ENCODE data around the gene ZDHHC24. TPM values are rescaled to one million over a fixed set of nuclear protein-coding genes. Genes with fewer than 3 reads are reported as not detected.
"Not testable (repeated sequence)": the region's sequence is repeated elsewhere in the genome, so short reads cannot be mapped to it uniquely, and the experiment has no call there.

ZDHHC24 gene
- total and polyA plus RNA-seq, 2 donors from 2014 or later = 13.2 to 18.7 TPM

GRCh38 chr11:66546368-66546965 is 619 bp upstream of the ZDHHC24 start, which contains the start of gene ACTN3:
ACTN3 (plus strand) TSS chr11:66546903; CDS start chr11:66546938, 35 bp downstream.
- FAIRE-seq = no peak
- H3K27ac ChIP-seq (ENCODE audit: low read depth in 2 of 2, low read length in 2 of 2) = no peak within 1 kb of the TSS
- H3K9me3 ChIP-seq (ENCODE audit: control insufficient read depth in 2 of 3, insufficient read depth in 1 of 3, low read length in 3 of 3) = no peaks in the 10 kb centered on the region
- TF ChIP-seq CTCF (IDR thresholded peaks at IDR 0.05; ENCODE audit: borderline replicate concordance, extremely low read depth, insufficient read depth) = no peak
- peaks cover 0 to 2% (median 0%) of the 10 kb centered on the region in 3 donors for H3K36me3 ChIP-seq (ENCODE audit: control insufficient read depth in 2 of 3, insufficient read depth in 3 of 3, low read length in 3 of 3)
- H3K4me1 ChIP-seq (ENCODE audit: control insufficient read depth in 2 of 3, insufficient read depth in 2 of 3, low read depth in 1 of 3, low read length in 3 of 3) = peaks cover 0 to 9% (median 4%) of the 10 kb centered on the region in 3 donors
- H3K27me3 ChIP-seq (ENCODE audit: control insufficient read depth, insufficient read depth, low read length) = no peaks in the 10 kb centered on the region
- DNase-seq = peak in 3 of 5 donors; percentile 27 to 80 (median 71)
- H3K9ac ChIP-seq (ENCODE audit: low read length in 3 of 3) = peak within 1 kb of the TSS in 2 of 3 donors; percentile 67 to 69
- H3K4me3 ChIP-seq (ENCODE audit: low read length in 3 of 3) = peak within 1 kb of the TSS; percentile 14 to 77 (median 69)
- intact Hi-C loops (cut with DNase I) = no loop called here

DNA sequence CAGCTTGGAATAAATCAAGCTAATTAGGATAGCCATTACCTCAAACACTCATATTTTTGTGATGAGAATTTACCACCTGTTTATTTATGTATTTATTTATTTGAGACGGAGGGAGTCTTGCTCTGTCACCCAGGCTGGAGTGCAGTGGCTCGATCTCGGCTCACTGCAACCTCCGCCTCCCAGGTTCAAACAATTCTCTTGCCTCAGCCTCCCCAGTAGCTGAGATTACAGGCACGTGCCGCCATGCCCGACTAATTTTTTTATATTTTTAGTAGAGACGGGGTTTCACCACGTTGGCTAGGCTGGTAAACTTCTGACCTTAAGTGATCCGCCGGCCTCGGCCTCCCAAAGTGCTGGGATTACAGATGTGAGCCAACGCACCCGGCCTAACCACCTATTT is 896 bp downstream of the ZDHHC24 start:
- H3K27me3 ChIP-seq (ENCODE audit: control insufficient read depth, insufficient read depth, low read length); intact Hi-C loops (cut with DNase I); FAIRE-seq; H3K27ac ChIP-seq (ENCODE audit: low read depth in 2 of 2, low read length in 2 of 2); H3K9me3 ChIP-seq (ENCODE audit: control insufficient read depth in 2 of 3, insufficient read depth in 1 of 3, low read length in 3 of 3); DNase-seq; H3K4me1 ChIP-seq (ENCODE audit: control insufficient read depth in 2 of 3, insufficient read depth in 2 of 3, low read depth in 1 of 3, low read length in 3 of 3); H3K36me3 ChIP-seq (ENCODE audit: control insufficient read depth in 2 of 3, insufficient read depth in 3 of 3, low read length in 3 of 3): not testable (repeated sequence)
- Histone ChIP-seq H3K9ac (ENCODE audit: low read length in 3 of 3) (peak overlapping the region in 1 of 3 donors; percentile 69), H3K4me3 (ENCODE audit: low read length in 3 of 3) (peak overlapping the region in 2 of 3 donors; percentile 69 to 77)

GRCh38 chr11:66543263-66544107 is 2.4 kb downstream of the ZDHHC24 start:
- Histone ChIP-seq H3K27ac (ENCODE audit: low read depth in 2 of 2, low read length in 2 of 2) (no peak overlapping the region), H3K27me3 (ENCODE audit: control insufficient read depth, insufficient read depth, low read length) (no peaks in the 10 kb centered on the region), H3K36me3 (ENCODE audit: control insufficient read depth in 2 of 3, insufficient read depth in 3 of 3, low read length in 3 of 3) (peaks cover 0 to 2% (median 0%) of the 10 kb centered on the region in 3 donors), H3K9ac (ENCODE audit: low read length in 3 of 3) (no peak overlapping the region), H3K4me3 (ENCODE audit: low read length in 3 of 3) (no peak overlapping the region), H3K9me3 (ENCODE audit: control insufficient read depth in 2 of 3, insufficient read depth in 1 of 3, low read length in 3 of 3) (no peaks in the 10 kb centered on the region), H3K4me1 (ENCODE audit: control insufficient read depth in 2 of 3, insufficient read depth in 2 of 3, low read depth in 1 of 3, low read length in 3 of 3) (peaks cover 0 to 9% (median 4%) of the 10 kb centered on the region in 3 donors)
- TF ChIP-seq CTCF (IDR thresholded peaks at IDR 0.05; ENCODE audit: borderline replicate concordance, extremely low read depth, insufficient read depth) = peak; percentile 32
- no peak for FAIRE-seq
- DNase-seq = peak; percentile 81 to 89 (median 86)
- intact Hi-C loops (cut with DNase I) = no loop called here

DNA sequence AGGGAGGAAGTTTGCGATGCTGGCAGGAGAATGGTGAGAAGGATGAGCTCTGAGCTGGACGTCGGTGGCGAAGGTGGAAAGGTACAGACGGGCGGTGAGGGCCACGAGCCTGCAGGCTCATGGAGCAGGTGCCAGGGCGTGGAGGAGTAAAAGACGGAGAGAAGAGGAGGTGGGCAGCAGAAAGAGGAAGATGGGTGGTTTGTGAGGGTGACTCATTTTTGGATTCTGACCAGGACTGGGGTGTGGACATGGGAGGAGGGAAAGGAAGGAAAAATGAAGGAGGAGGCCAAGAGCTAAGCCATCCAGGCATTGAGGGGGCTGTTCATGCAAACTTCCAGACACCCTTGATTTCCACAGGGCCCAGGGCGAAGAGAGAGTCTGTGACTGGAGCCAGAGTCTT is 3.5 kb downstream of the ZDHHC24 start:
- no peaks in the 10 kb centered on the region for H3K27me3 ChIP-seq (ENCODE audit: control insufficient read depth, insufficient read depth, low read length)
- H3K9ac ChIP-seq (ENCODE audit: low read length in 3 of 3) = no peak overlapping the region
- H3K4me3 ChIP-seq (ENCODE audit: low read length in 3 of 3) = no peak overlapping the region
- H3K36me3 ChIP-seq (ENCODE audit: control insufficient read depth in 2 of 3, insufficient read depth in 3 of 3, low read length in 3 of 3) = peaks cover 0 to 2% (median 0%) of the 10 kb centered on the region in 3 donors
- H3K9me3 ChIP-seq (ENCODE audit: control insufficient read depth in 2 of 3, insufficient read depth in 1 of 3, low read length in 3 of 3) = no peaks in the 10 kb centered on the region
- intact Hi-C loops (cut with DNase I) = no loop called here
- TF ChIP-seq CTCF (IDR thresholded peaks at IDR 0.05; ENCODE audit: borderline replicate concordance, extremely low read depth, insufficient read depth) = no peak
- peaks cover 0 to 9% (median 4%) of the 10 kb centered on the region in 3 donors for H3K4me1 ChIP-seq (ENCODE audit: control insufficient read depth in 2 of 3, insufficient read depth in 2 of 3, low read depth in 1 of 3, low read length in 3 of 3)
- no peak overlapping the region for H3K27ac ChIP-seq (ENCODE audit: low read depth in 2 of 2, low read length in 2 of 2)
- no peak for DNase-seq
- no peak for FAIRE-seq

Measured in kidney (tissue), 14 donors.